Measurements from ENCODE around the gene CCL7. TPM values are rescaled to one million over a fixed set of nuclear protein-coding genes. Genes with fewer than 3 reads are reported as not detected.
"Not testable (repeated sequence)": the region's sequence is repeated elsewhere in the genome, so short reads cannot be mapped to it uniquely, and the experiment has no call there.

The CCL7 gene
- total RNA-seq (2014; rRNA removed), result not detected in 2 replicates
- polyA plus RNA-seq (2012), result not detected

DNA sequence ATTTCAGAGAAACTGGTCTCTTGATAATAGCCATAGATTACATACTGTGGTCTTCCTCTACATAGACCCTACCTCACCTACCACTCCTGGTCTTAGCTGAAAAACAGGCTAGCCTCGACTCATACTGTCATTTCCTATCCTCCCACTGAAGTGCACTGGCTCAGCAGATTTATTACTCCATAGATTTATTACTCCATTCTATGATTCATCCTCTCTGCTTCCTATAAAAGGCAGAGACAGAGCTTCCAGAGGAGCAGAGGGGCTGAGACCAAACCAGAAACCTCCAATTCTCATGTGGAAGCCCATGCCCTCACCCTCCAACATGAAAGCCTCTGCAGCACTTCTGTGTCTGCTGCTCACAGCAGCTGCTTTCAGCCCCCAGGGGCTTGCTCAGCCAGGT is at the start of gene CCL7:
Gene CCL7 (plus strand): TSS at position 253 of the 400 bp plus-strand sequence. CDS start 70 bp downstream, at position 323.
- DNase-seq (ENCODE audit: low read depth), result no peak

GRCh38 chr17:34220752-34221395 is 49.1 kb upstream of the CCL7 start:
- DNase-seq (ENCODE audit: low read depth), result no peak

GRCh38 chr17:34221411-34221810 is 48.6 kb upstream of the CCL7 start:
- DNase-seq (ENCODE audit: low read depth), result no peak

- no peak for DNase-seq (ENCODE audit: low read depth)
Measured at GRCh38 chr17:34222722-34223497, 47.1 kb upstream of the CCL7 start.

GRCh38 chr17:34225046-34225445 is 45.0 kb upstream of the CCL7 start:
- no peak for DNase-seq (ENCODE audit: low read depth)

- no peak for DNase-seq (ENCODE audit: low read depth)
Measured at GRCh38 chr17:34226011-34226743, 43.8 kb upstream of the CCL7 start.

DNA sequence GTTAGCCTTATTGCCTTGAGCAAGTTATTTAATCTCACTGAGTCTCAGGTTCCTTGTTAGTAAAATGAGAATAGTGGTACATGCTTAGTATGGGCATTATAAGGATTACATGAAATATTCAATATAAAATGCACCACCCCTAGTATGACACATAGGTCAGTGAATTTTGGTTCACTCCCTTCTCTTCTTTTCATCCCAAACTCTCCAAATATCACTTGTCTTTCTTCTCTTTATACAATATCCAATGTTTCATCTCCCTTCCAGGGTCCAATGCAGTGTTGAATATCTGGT is 43.3 kb upstream of the CCL7 start:
- no peak for DNase-seq (ENCODE audit: low read depth)

- DNase-seq (ENCODE audit: low read depth), result not testable (repeated sequence)
Measured at GRCh38 chr17:34227293-34227692, 42.7 kb upstream of the CCL7 start.

GRCh38 chr17:34227707-34228106 is 42.3 kb upstream of the CCL7 start:
- DNase-seq (ENCODE audit: low read depth), result no peak

DNA sequence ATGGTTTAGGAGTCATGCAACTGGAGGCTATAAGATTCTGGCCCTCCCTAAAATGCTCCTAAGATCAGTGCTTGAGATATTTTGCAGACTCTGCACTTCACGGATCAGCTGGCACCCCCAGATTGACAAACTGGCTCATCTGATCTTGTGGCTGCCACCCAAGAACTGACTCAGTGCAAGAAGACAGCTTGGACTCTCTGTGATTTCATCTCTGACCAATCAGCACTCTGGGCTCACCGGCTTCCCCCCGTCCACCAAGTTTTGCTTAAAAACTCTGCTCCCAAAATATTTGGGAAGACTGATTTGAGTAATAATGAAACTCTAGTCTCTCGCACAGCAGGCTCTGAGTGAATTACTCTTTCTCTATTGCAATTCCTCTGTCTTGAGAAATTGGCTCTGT is 41.2 kb upstream of the CCL7 start:
- DNase-seq (ENCODE audit: low read depth), result no peak

- DNase-seq (ENCODE audit: low read depth), result no peak
Measured at GRCh38 chr17:34230342-34230741, 39.7 kb upstream of the CCL7 start.

DNA sequence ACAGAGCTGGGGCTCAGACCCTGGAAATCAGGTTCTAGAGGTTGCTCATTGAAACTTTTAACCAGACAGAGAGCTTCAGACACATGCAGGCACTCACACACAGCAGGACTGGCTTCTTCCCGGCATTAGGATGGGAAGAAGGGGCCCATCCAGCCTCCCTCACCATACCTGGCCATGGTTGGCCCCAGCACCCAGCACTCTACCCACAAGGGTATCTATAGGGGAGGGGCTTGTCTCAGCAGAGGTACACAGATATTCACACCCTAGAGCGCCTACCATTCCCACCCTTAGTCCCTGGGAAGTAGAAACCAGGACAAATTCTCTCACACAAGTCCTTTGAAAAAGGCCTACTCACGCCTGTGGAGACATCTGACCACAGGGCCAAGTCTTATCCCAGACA is 35.4 kb upstream of the CCL7 start:
- DNase-seq (ENCODE audit: low read depth), result no peak

GRCh38 chr17:34235389-34236028 is 34.5 kb upstream of the CCL7 start:
- no peak for DNase-seq (ENCODE audit: low read depth)

DNA sequence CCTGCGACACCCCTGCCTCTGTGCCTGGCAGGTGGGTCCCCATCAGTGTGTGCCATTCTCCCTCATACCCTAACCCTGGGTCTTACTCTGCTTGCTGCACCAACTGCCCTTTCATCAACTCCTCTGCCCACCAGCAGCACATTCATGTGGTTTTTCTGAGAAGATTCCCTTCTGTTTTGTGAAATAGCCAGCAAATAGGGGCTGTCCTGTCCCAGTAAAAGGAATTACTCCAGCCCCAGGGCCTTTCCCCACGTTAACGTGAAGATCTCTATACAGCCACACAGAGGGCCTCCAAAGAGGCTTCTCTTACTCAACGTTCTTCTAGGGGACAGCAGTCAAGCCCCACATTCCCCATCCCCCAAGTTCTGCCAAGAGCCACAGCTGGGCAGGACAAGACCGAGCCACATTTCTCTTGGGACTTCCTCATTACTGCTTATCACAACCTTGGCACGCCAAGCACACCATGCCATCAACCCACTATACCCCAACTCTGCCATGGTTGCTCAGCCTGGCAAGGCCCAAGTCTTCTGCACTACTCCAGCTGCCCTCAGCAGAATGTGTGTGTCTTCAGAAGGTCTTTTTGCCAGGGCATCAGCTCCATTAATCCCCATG is 33.6 kb upstream of the CCL7 start:
- no peak for DNase-seq (ENCODE audit: low read depth)

DNA sequence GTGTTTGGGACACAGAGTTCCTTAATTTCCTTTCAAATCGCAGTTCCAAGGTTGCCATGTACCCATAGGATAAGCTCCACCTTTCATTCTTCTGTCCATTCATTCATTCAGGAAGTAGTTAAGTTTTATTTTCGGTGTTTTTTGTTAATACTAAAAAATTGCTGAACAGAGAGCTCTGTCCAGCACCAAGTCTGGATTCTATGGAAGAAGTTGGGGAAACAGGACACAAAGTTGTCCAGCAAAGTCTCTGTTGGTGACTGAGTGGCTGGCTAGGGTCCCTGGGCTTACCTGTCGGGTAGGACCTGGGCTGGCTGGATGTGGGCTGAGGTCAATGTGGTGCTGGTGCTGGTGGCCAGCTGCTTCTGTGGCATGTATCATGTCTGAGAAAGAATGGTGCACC is 32.6 kb upstream of the CCL7 start:
- DNase-seq (ENCODE audit: low read depth), result no peak

DNA sequence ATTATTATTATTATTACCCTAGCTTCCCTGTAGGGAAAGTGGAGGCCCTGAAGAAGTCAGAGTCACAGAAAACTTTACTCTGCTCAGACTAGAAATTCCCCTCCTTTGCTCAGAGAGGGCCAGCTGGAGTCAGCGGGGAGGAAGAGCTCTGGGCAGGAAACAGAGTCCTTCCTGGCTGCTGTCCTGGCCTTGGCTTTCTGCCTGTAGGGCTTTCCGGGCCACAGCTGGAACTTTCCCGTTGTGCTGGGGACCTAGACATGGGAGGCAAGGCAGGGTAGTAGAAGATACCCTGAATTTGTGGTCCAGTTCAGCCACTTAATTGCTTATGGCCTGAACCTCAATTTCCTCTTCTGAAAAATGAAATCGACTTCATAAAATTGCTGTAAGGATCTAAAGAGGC is 29.0 kb upstream of the CCL7 start:
- DNase-seq (ENCODE audit: low read depth), result no peak

- DNase-seq (ENCODE audit: low read depth), result no peak
Measured at GRCh38 chr17:34242587-34243363, 27.2 kb upstream of the CCL7 start.

DNA sequence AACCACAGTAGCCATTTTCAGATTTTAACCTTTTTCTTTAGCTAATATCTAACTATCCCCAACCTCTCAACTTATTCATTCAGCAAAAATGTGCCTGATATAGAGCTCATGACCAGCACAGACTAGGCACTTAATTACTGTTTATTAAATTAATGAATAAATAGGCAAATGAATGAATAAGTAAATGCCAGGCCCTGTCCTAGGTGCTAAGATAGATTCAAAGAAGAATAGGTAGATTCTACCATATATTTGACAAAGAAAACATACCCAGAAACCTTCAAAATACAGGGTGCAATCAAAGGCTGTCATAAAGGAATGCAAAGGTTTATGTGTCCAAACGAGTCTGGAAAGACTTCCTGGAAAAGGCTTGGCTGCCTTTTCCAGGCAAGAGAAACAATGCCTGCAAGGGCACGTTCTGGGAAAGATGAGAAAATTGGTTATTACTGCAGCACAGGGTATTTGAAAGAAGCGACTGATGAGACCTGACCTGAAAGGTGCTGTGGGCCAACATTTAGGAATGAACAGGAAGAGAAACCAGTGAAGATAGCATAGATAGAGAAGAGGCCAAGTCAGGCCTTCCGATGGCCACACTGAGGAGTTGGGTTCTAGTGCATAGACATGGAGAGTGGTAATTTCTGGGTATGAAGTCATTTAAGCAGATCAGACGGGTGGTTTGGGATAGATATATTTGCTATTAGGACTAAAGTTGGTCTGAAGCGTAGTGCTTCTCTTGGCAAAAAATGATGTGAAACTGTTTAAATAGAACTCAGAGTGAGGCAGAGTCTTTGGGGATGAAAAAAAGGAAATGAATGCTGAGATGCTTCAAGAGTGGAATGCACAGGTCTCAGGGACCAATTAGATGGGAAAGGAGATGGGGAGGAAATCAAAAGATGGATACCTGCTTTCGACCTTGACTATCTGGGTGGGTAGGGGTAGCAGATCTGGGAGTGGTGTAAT is 26.4 kb upstream of the CCL7 start:
- no peak for DNase-seq (ENCODE audit: low read depth)

DNA sequence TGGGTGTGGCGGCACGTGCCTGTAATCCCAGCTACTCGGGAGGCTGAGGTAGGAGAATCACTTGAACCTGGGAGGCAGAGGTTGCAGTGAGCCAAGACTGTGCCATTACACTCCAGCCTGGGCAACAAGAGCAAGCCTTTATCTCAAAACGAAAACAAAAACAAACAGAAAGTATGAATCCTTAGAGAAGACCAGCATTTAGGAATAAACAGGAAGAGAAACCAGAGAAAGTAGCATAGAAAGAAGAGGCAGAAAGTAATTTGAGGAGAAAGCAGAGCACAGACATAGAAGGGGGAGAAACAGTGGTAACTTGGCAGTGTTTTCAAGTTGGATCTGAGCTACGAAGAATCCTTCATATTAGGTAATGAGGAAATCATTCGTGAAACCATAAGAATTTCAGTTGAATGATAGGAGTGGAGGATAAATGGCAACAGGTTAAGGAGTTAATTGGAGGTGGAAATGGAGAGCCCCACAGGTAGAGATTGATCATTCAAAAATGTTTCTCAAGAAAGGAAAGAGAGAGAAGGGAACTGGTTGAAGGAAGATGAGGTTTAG is 24.6 kb upstream of the CCL7 start:
- DNase-seq (ENCODE audit: low read depth), result no peak

DNA sequence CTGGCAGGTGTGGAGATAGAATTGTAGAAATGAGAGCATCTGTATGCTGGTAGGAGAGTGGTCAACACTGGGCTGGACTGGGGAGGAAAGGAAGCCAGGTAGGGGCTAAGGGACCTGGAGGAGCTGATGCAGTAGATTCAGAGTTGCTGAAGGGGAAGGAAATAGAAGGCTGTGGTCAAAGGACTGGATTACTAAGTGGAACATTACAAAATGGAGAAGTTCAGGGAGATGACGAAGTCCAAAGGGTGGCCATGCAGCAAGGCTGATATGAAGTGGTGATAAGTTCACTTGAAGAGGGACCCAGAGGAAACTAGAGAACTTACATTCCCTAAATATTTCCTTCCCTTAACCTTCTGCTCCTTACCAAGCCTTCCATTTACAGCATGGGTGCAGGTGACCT is 23.6 kb upstream of the CCL7 start:
- DNase-seq (ENCODE audit: low read depth), result no peak

All from LHCN-M2 (cell line).